SK-N-SH treated with all-trans-retinoic acid at 6 μM for 48 hours (cell line): ENCODE results near the gene ADGRG7.

Source experiments
- ARNTL ChIP-seq: fragments of 450-650 bp; formaldehyde crosslinking; IDR thresholded peaks from 2 replicates; pipeline ENCODE4 v1.5.0; 2020; ENCODE audit warnings: low read depth, mild to moderate bottlenecking, moderate library complexity, borderline replicate concordance
- BACH2 ChIP-seq: fragments of 250-450 bp; sonication (Bioruptor Pico); IDR thresholded peaks from 2 replicates; pipeline ENCODE4 v1.9.0; 2021; ENCODE audit warnings: mild to moderate bottlenecking, borderline replicate concordance
- GLIS3 ChIP-seq: fragments of 250-450 bp; sonication (Bioruptor Pico); IDR thresholded peaks from 2 replicates; pipeline ENCODE4 v1.5.0; 2020; ENCODE audit warnings: mild to moderate bottlenecking, moderate library complexity
- PPARA ChIP-seq: fragments of 250-450 bp; sonication (Bioruptor Pico); IDR thresholded peaks from 2 replicates; pipeline ENCODE4 v1.5.0; 2020; ENCODE audit warnings: mild to moderate bottlenecking, borderline replicate concordance
- RARB ChIP-seq: fragments of 250-450 bp; sonication (Bioruptor Pico); IDR thresholded peaks from 2 replicates; pipeline ENCODE4 v1.8.0; 2021; ENCODE audit warnings: mild to moderate bottlenecking, moderate library complexity
- SNAI2 ChIP-seq: fragments of 250-450 bp; sonication (Bioruptor Pico); IDR thresholded peaks from 2 replicates; pipeline ENCODE4 v1.5.0; 2020; ENCODE audit warnings: mild to moderate bottlenecking, moderate library complexity
- TOX ChIP-seq: fragments of 250-450 bp; sonication (Bioruptor Pico); IDR thresholded peaks from 2 replicates; pipeline ENCODE4 v1.8.0; 2021; ENCODE audit warnings: mild to moderate bottlenecking, moderate library complexity, borderline replicate concordance
- ZFP3 ChIP-seq: fragments of 250-450 bp; sonication (Bioruptor Pico); IDR thresholded peaks from 2 replicates; pipeline ENCODE4 v1.5.0; 2020; ENCODE audit warnings: mild to moderate bottlenecking, moderate library complexity
- ZFP30 ChIP-seq: fragments of 450-650 bp; formaldehyde crosslinking; IDR thresholded peaks from 2 replicates; pipeline ENCODE4 v1.5.0; 2022; ENCODE audit warnings: mild to moderate bottlenecking, moderate library complexity
- ZNF565 ChIP-seq: fragments of 450-650 bp; formaldehyde crosslinking; conservative IDR thresholded peaks from 2 replicates; pipeline ENCODE4 v1.5.0; 2020; ENCODE audit warnings: low read depth, mild to moderate bottlenecking, moderate library complexity
- TF ChIP-seq, protein P1 (sequence below): fragments of 250-450 bp; sonication (Bioruptor Pico); IDR thresholded peaks from 2 replicates; pipeline ENCODE4 v1.8.0; 2020; ENCODE audit warnings: mild to moderate bottlenecking, moderate library complexity, borderline replicate concordance

DNA sequence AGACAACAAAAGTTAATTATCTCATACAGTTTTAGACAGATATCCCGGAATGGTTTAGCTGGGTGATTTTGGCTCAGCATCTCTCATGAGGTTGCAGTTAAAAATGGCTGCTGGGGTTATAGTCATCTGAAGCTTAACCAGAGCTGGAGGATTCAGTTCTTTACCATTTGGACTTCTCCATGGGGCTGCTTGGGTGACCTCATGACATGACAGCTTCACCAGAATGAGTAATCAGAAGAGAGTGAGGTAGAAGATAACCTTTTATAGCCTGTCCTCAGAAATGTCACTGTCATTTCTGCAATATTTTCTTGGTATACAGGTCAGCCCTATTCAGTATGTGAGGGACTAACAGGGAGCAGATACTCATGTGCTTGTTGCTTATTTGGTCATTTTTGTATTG, 130.8 kb downstream of the ADGRG7 start:
- no peak for TF ChIP-seq SNAI2 (CRISPR knock-in tag)
- no peak for TF ChIP-seq ZNF565
- TF ChIP-seq, protein P1, sequence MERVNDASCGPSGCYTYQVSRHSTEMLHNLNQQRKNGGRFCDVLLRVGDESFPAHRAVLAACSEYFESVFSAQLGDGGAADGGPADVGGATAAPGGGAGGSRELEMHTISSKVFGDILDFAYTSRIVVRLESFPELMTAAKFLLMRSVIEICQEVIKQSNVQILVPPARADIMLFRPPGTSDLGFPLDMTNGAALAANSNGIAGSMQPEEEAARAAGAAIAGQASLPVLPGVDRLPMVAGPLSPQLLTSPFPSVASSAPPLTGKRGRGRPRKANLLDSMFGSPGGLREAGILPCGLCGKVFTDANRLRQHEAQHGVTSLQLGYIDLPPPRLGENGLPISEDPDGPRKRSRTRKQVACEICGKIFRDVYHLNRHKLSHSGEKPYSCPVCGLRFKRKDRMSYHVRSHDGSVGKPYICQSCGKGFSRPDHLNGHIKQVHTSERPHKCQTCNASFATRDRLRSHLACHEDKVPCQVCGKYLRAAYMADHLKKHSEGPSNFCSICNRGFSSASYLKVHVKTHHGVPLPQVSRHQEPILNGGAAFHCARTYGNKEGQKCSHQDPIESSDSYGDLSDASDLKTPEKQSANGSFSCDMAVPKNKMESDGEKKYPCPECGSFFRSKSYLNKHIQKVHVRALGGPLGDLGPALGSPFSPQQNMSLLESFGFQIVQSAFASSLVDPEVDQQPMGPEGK (CRISPR knock-in tag): no peak
- TF ChIP-seq ZFP30 (CRISPR knock-in tag): no peak
- TF ChIP-seq PPARA (CRISPR knock-in tag): no peak
- no peak for TF ChIP-seq BACH2
- TF ChIP-seq RARB (CRISPR knock-in tag): no peak
- TF ChIP-seq ZFP3 (CRISPR knock-in tag): no peak
- TF ChIP-seq TOX (CRISPR knock-in tag): no peak
- TF ChIP-seq GLIS3 (CRISPR knock-in tag): no peak
- TF ChIP-seq ARNTL (CRISPR knock-in tag): no peak
